Mesothelial cell of epicardium (in vitro differentiated cells): ENCODE results near the gene SOBP. TPM values are rescaled to one million over a fixed set of nuclear protein-coding genes. Genes with fewer than 3 reads are reported as not detected.

Experiments
- DNase-seq, 2 experiments: peaks; one replicate each; pipeline ENCODE4 v3.0.0; 2021; ENCODE audit warnings: low spot score in 2 of 2; ENCODE audit not compliant: unreplicated experiment in 2 of 2
- H3K27ac Mint-ChIP-seq: 2 replicates; pipeline ENCODE4 v1.8.0; 2021; ENCODE audit warnings: mixed read lengths
- H3K27me3 Mint-ChIP-seq: 2 replicates; pipeline ENCODE4 v1.8.0; 2021; ENCODE audit warnings: low read depth, mixed read lengths
- H3K36me3 Mint-ChIP-seq: 2 replicates; pipeline ENCODE4 v1.8.0; 2021; ENCODE audit warnings: mixed read lengths
- H3K4me1 Mint-ChIP-seq: 2 replicates; pipeline ENCODE4 v1.8.0; 2021; ENCODE audit warnings: mixed read lengths
- H3K4me3 Mint-ChIP-seq: 2 replicates; pipeline ENCODE4 v1.8.0; 2021; ENCODE audit warnings: mild to moderate bottlenecking, moderate library complexity, mixed read lengths
- H3K9me3 Mint-ChIP-seq: 2 replicates; pipeline ENCODE4 v1.8.0; 2021; ENCODE audit warnings: mixed read lengths
- CTCF ChIP-seq: fragments of 200-600 bp; sonication (generic); IDR thresholded peaks from one replicate; pipeline ENCODE4 v1.5.0; 2021; ENCODE audit warnings: antibody characterized with exemption; ENCODE audit not compliant: unreplicated experiment
- total RNA-seq: library from RNA; stranded (reverse); gene quantifications from 3 replicates; pipeline ENCODE4 v1.2.1, GENCODE V29; 2021

The SOBP gene
- total RNA-seq, 1 donor from 2014 or later, result 7.6 TPM

DNA sequence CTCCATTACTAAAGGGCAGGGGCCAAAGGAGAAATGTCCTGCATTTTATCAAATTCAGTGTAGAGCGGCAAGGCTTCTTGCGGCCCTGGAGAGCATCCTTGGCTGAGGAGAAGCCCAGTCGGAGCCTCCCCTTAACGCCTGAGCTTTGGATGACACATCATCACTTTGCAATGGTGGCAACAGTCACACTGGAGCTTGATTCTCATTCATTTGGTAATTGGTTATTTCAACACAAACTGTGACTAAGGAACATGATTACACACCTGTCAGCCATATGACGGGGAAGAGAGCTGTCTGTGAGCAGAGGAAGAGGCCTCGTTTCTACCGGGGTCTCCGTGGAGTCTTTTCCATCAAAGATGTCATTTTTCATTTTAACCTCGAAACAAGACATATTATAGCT lies 81.4 kb downstream of the SOBP start:
- Mint-ChIP-seq H3K27ac (no peak overlapping the region), H3K4me3 (no peak overlapping the region), H3K27me3 (peaks cover 46% of the 10 kb centered on the region), H3K36me3 (no peaks in the 10 kb centered on the region), H3K4me1 (no peaks in the 10 kb centered on the region), H3K9me3 (no peaks in the 10 kb centered on the region)
- DNase-seq, result no peak
- no peak for TF ChIP-seq CTCF

- no peak for DNase-seq
- Mint-ChIP-seq H3K36me3 (no peaks in the 10 kb centered on the region), H3K4me1 (no peaks in the 10 kb centered on the region), H3K27me3 (peaks cover 47% of the 10 kb centered on the region), H3K27ac (no peak overlapping the region), H3K4me3 (no peak overlapping the region), H3K9me3 (no peaks in the 10 kb centered on the region)
- no peak for TF ChIP-seq CTCF
Measured at GRCh38 chr6:107572886-107573285, 83.0 kb downstream of the SOBP start.

- no peaks in the 10 kb centered on the region for H3K9me3 Mint-ChIP-seq
- TF ChIP-seq CTCF, result no peak
- no peaks in the 10 kb centered on the region for H3K36me3 Mint-ChIP-seq
- no peak overlapping the region for H3K4me3 Mint-ChIP-seq
- no peak overlapping the region for H3K27ac Mint-ChIP-seq
- peaks cover 13% of the 10 kb centered on the region for H3K4me1 Mint-ChIP-seq
- peaks cover 41% of the 10 kb centered on the region for H3K27me3 Mint-ChIP-seq
- no peak for DNase-seq
Measured at GRCh38 chr6:107574856-107575255, 84.9 kb downstream of the SOBP start.

GRCh38 chr6:107576852-107577251 lies 86.9 kb downstream of the SOBP start:
- no peak for DNase-seq
- Mint-ChIP-seq H3K9me3 (no peaks in the 10 kb centered on the region), H3K27me3 (peaks cover 33% of the 10 kb centered on the region), H3K4me1 (peaks cover 20% of the 10 kb centered on the region), H3K4me3 (no peak overlapping the region), H3K36me3 (no peaks in the 10 kb centered on the region), H3K27ac (no peak overlapping the region)
- TF ChIP-seq CTCF, result no peak

DNA sequence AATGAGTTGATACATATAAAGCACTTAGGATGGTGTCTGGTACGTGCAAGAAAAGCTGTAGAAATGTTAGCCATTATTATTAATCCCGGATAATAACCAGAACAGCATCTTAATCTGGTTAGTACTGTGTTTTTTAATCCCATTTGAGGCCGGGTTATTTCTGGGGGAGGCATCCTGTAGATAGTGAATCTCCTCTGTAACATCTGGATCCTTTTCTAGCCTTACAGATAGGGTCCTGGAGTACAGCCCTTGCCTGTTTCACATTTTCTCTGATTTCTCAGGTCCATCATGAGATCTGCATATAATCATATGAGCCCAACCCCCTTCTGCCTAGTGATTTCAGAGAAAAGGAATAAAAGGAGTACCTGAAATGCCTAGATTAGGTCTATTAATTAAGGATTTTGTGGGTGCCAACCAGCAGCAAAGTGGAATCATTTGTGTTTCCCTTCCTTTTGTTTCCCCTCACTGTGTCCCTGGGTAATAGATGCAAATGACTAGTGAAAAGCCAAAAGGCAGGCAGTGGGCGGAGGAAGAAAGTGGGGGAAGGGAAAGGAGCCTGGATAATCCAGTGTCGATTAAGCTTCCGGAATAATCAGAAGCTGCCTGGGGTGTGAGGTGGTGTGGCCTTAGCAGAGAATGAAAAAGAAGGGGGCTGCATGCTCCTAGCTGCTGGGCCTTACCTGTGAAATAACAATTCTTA lies 88.9 kb downstream of the SOBP start:
- no peaks in the 10 kb centered on the region for H3K36me3 Mint-ChIP-seq
- DNase-seq, result no peak
- TF ChIP-seq CTCF, result no peak
- peaks cover 38% of the 10 kb centered on the region for H3K27me3 Mint-ChIP-seq
- H3K4me3 Mint-ChIP-seq, result no peak overlapping the region
- no peak overlapping the region for H3K27ac Mint-ChIP-seq
- peaks cover 23% of the 10 kb centered on the region for H3K4me1 Mint-ChIP-seq
- H3K9me3 Mint-ChIP-seq, result no peaks in the 10 kb centered on the region
